HL-60 (cell line): ENCODE data around the gene SLC25A6.

Experiments used
- CTCF ChIP-seq: IDR thresholded peaks from one replicate; pipeline ENCODE4 v1.5.1; 2011; ENCODE audit warnings: low read length, control low read depth, inconsistent platforms; ENCODE audit not compliant: insufficient read depth
- GABPA ChIP-seq: IDR thresholded peaks from 2 replicates; pipeline ENCODE4 v1.6.1; 2012; ENCODE audit warnings: low read depth
- POLR2AphosphoS5 ChIP-seq: IDR thresholded peaks from 2 replicates; pipeline ENCODE4 v1.6.1; 2012; ENCODE audit warnings: low read depth
- REST ChIP-seq: IDR thresholded peaks from 2 replicates; pipeline ENCODE4 v1.6.1; 2012; ENCODE audit warnings: low read depth; ENCODE audit not compliant: insufficient replicate concordance

- no peak for TF ChIP-seq CTCF
- no peak; the same call in 1 of the 2 replicates for TF ChIP-seq POLR2AphosphoS5
- TF ChIP-seq REST, result no peak
- TF ChIP-seq GABPA, result no peak
These were observed 1.1 kb downstream of the SLC25A6 start for GRCh38 chrX:1390621-1391369.
